Mesothelial cell of epicardium (in vitro differentiated cells): ENCODE measurements around the gene LAG3. TPM values are rescaled to one million over a fixed set of nuclear protein-coding genes. Genes with fewer than 3 reads are reported as not detected.
A peak's percentile ranks its signal among the peaks of the same experiment; 100 is the strongest.

Experiments used
- DNase-seq, 2 experiments: peaks; one replicate each; pipeline ENCODE4 v3.0.0; 2021; ENCODE audit warnings: low spot score in 2 of 2; ENCODE audit not compliant: unreplicated experiment in 2 of 2
- H3K27ac Mint-ChIP-seq: 2 replicates; pipeline ENCODE4 v1.8.0; 2021; ENCODE audit warnings: mixed read lengths
- H3K27me3 Mint-ChIP-seq: 2 replicates; pipeline ENCODE4 v1.8.0; 2021; ENCODE audit warnings: low read depth, mixed read lengths
- H3K36me3 Mint-ChIP-seq: 2 replicates; pipeline ENCODE4 v1.8.0; 2021; ENCODE audit warnings: mixed read lengths
- H3K4me1 Mint-ChIP-seq: 2 replicates; pipeline ENCODE4 v1.8.0; 2021; ENCODE audit warnings: mixed read lengths
- H3K4me3 Mint-ChIP-seq: 2 replicates; pipeline ENCODE4 v1.8.0; 2021; ENCODE audit warnings: mild to moderate bottlenecking, moderate library complexity, mixed read lengths
- H3K9me3 Mint-ChIP-seq: 2 replicates; pipeline ENCODE4 v1.8.0; 2021; ENCODE audit warnings: mixed read lengths
- CTCF ChIP-seq: fragments of 200-600 bp; sonication (generic); IDR thresholded peaks from one replicate; pipeline ENCODE4 v1.5.0; 2021; ENCODE audit warnings: antibody characterized with exemption; ENCODE audit not compliant: unreplicated experiment
- total RNA-seq: library from RNA; stranded (reverse); gene quantifications from 3 replicates; pipeline ENCODE4 v1.2.1, GENCODE V29; 2021

The LAG3 gene
- total RNA-seq, 1 donor from 2014 or later, result 3.8 TPM

GRCh38 chr12:6771509-6772330 lies 600 bp upstream of the LAG3 start:
- H3K9me3 Mint-ChIP-seq, result no peaks in the 10 kb centered on the region
- H3K36me3 Mint-ChIP-seq, result peaks cover 31% of the 10 kb centered on the region
- H3K27me3 Mint-ChIP-seq, result peaks cover 44% of the 10 kb centered on the region
- no peak overlapping the region for H3K4me3 Mint-ChIP-seq
- H3K27ac Mint-ChIP-seq, result no peak overlapping the region
- H3K4me1 Mint-ChIP-seq, result peaks cover 21% of the 10 kb centered on the region
- TF ChIP-seq CTCF, result no peak
- no peak for DNase-seq

- Mint-ChIP-seq H3K36me3 (peaks cover 31% of the 10 kb centered on the region), H3K27ac (no peak overlapping the region), H3K4me1 (peaks cover 18% of the 10 kb centered on the region), H3K4me3 (no peak overlapping the region), H3K9me3 (no peaks in the 10 kb centered on the region), H3K27me3 (peaks cover 54% of the 10 kb centered on the region)
- no peak for DNase-seq
- TF ChIP-seq CTCF, result no peak
These were observed 638 bp downstream of the LAG3 start for GRCh38 chr12:6772726-6773589.

GRCh38 chr12:6773590-6774351 lies 1.5 kb downstream of the LAG3 start:
- peaks cover 18% of the 10 kb centered on the region for H3K4me1 Mint-ChIP-seq
- no peak for DNase-seq
- peaks cover 62% of the 10 kb centered on the region for H3K27me3 Mint-ChIP-seq
- no peak overlapping the region for H3K4me3 Mint-ChIP-seq
- no peak for TF ChIP-seq CTCF
- H3K36me3 Mint-ChIP-seq, result peaks cover 31% of the 10 kb centered on the region
- H3K9me3 Mint-ChIP-seq, result no peaks in the 10 kb centered on the region
- H3K27ac Mint-ChIP-seq, result no peak overlapping the region

GRCh38 chr12:6774499-6775062 lies 2.3 kb downstream of the LAG3 start:
- Mint-ChIP-seq H3K27ac (no peak overlapping the region), H3K36me3 (peaks cover 31% of the 10 kb centered on the region), H3K9me3 (no peaks in the 10 kb centered on the region), H3K4me1 (peaks cover 15% of the 10 kb centered on the region), H3K27me3 (peaks cover 63% of the 10 kb centered on the region), H3K4me3 (peak overlapping the region; percentile 20)
- TF ChIP-seq CTCF, result no peak
- DNase-seq, result no peak
